Posterior vena cava (tissue), 2 donors: Measurements from ENCODE around the gene TAF15. TPM values are rescaled to one million over a fixed set of nuclear protein-coding genes. Genes with fewer than 3 reads are reported as not detected.
A peak's percentile ranks its signal among the peaks of the same experiment; 100 is the strongest.

Experiments
- DNase-seq: peaks from one replicate; pipeline ENCODE4 v3.0.0-alpha.2; 2020; ENCODE audit warnings: low spot score
- intact Hi-C, 2 donors: fragments of 100-400 bp; cut with DNase I; formaldehyde crosslinking; loops; one replicate each; pipeline versions ENCODE4 v1.14.1 to v1.14.2; 2022 to 2023
- long read RNA-seq, 2 donors: library from polyadenylated mRNA; unstranded; transcript quantifications; one replicate each; pipeline ENCODE4 v2.0.0, GENCODE V29; 2020 to 2021
- total RNA-seq, 2 donors: library from RNA; stranded (reverse); fragmentation: NEBNext Ultra II Directional; extraction: Animal tissue kit (Norgen Biotek cat#: 25700); gene quantifications; one replicate each; pipeline ENCODE4 v1.2.1, GENCODE V29; 2021
- donor health status: DM: yes; HTN: yes; CAD: no.
- donor health status: DM: yes; HTN: yes; CAD: no.

The TAF15 gene
- total RNA-seq, result 100 to 1,000 TPM; 121 to 129 TPM
- long read RNA-seq, donor 1, partial matches to known transcripts, result 1 of 4 reads
- long read RNA-seq, donor 1, other reads (novel, unspliced or antisense), result 3 of 4 reads
- long read RNA-seq, donor 2, partial matches to known transcripts, result 1 of 7 reads
- long read RNA-seq, donor 2, other reads (novel, unspliced or antisense), result 4 of 7 reads

DNA sequence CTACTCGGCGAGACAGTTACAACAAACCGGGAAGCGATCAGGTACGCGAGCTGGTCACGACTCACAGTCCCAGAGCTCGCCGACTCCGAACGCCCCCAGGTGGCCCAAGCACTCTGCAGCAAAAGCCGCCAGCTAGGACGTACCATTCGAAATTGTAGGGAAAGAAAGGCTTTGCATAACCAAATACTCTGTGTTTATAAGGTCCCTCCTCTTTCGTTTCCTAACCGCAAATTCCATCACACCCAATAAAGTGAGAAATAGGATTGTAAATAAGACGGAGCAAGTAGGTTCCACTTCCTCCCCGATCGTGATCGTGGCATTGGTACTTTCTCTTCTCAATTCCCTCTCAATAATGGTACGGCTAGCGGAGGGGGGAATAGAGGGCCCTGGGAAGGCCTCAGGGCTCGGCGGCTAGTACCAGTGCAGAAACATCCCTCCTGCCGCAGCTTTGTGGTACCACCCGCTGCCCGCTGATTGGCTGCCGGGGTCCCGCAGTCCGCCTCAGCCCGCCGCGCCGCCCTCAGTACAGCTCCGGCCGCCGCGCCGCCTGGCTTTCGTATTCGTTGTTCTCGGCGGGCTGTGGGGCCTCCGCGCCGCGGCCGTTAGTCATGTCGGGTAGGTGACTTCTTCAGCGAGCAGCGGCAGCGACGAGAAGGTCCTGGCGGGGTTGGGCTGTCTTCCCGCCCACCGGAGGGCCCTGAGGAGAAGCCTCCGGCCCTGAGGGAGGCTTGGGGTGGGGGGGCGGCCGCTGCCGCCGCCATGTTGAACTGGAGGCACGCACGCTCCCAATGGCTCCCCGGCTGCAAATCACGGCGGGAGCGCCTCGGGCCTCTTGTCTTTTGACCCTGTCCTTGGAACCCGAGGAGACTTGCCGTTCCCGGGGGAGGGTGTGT, at the start of gene TAF15:
TSS of gene TAF15 (plus strand) at position 523 of the 893 bp plus-strand sequence. CDS start at position 609, 86 bp downstream.
- intact Hi-C loops, result loop anchor here in 1 of 2 donors (10.0 kb wide), 1 partner anchor 224 kb away; the partner anchor contains the start of gene AP2B1
- DNase-seq, result peak; percentile 98

DNA sequence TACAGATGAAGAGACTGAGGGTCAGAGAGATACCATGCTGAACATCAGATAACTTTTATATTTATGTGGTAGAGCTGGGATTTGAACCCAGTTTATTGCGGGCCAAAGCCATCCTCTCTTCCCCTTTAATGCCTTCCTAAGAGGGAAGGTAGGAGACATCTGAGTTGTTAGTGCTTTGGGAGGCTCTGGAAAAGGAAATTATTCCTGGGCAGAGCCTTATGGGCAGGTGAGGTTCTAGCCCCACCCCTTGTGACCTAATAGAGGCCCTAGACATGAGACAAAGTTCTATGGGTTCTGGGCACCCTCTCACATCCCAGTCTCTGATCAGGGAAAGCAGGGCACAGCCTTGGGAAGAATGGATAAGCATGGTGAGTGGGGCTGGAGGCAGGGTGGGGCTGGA, 48.7 kb upstream of the TAF15 start, which contains the start of gene C17orf50:
TSS of gene C17orf50 (plus strand) at position 301 of the 400 bp plus-strand sequence. CDS start at position 356, 55 bp downstream.
- intact Hi-C loops, result no loop called here
- no peak for DNase-seq

DNA sequence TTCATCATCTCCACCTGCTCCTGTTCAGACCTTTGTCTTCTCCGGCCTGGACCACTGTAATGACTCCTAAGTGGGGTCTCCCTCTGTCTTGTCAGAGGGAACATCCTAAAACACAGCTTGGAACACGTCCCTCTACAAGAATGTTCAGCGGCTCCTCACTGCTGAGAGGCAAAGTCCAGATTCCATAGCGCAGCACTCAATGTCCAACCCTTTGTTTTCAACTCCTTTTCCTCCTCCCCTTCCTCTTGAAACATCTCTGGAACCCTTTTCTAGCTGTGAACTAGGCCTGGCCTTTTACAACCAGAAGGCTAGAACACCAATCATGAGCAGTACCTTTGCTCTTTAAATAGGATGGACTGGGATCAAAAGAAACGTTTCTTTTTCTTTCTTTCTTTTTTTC, 47.7 kb upstream of the TAF15 start:
- no peak for DNase-seq
- intact Hi-C loops, result no loop called here

DNA sequence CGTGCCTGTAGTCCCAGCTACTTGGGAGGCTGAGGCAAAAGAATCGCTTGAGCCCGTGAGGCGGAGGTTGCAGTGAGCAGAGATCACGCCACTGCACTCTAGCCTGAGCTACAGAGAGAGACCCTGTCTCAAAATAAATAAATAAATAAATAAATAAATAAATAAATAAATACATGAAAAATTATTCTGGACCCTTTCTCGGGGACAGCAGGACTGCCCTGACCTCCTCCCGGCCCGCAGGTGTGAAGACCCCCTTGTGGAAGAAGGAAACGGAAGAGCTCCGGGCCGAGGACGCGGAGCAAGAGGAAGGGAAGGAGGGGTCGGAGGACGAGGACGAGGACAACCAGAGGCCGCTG, 45.5 kb upstream of the TAF15 start:
- intact Hi-C loops, result loop anchor here in 1 of 2 donors (2.0 kb wide), 1 partner anchor 41 kb away; no protein-coding TSS in a partner anchor
- no peak for DNase-seq

DNA sequence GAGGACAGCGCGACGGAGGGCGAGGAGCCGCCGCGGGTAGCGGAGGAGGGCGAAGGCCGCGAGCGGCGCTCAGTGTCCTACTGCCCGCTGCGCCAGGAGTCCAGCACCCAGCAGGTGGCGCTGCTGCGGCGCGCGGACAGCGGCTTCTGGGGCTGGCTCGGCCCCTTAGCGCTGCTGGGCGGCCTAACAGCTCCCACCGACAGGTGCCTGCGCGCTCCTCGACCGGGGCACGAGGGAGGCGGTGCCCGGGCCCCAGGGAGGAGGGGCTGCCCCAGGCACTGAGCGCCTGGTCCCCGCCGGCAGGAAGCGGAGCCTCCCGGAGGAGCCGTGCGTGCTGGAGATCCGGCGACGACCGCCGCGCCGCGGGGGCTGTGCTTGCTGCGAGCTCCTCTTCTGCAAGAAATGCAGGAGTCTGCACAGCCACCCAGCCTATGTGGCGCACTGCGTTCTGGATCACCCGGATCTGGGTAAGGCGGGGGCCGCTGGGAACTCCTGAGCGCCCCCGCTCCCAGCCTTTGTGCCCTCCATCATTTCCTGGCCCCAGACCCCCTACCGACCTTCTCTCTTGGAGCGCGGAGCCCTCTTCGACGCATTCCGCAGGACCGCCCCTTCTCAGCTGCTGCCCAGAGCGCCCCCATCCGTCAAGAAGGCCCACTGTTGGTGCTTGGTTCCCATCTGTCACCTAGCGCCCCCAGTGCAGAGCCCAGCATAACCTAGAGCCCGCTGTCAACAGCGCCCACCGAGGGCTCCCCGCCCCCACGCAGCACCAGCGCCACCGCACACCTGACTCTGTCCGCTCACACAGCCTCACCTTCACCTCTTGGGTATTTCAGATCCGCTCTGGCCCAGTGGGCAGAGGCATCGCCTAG, 44.9 kb upstream of the TAF15 start:
- intact Hi-C loops, result loop anchor here in 1 of 2 donors (2.0 kb wide), 1 partner anchor 40 kb away; no protein-coding TSS in a partner anchor

DNA sequence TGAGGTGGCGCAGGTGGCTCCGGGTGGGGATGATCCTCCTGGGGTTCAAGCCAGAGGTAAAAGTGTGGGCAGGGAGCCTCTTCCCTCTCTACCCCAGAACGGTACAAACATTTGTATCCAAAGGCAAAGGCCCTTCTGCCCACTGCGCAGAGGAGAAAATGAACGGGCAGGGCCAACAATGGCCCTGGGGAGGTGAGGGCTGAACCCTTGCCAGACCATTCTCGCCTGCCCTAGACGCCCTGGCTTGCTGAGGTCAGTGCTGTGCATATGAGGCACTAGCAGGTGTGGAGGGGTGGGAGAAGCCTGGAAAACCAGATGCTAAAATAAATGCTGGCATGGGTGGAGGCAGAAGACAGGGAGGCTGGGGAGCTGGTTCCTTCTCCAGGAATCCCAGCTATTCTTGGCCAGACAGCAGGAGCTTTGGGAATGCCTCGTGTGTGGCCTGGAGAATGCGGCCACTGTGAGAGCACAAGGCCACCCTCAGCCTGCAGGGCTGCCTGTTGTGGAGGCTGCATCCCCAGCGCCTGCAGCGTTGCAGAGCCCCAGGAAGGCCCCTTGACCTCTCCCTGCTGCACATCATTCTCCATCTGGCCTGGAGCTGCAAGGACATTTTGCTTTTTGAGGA, 44.1 kb upstream of the TAF15 start:
- intact Hi-C loops, result loop anchor here (2.0 to 5.0 kb wide), 2 partner anchors 37 to 40 kb away; no protein-coding TSS in a partner anchor
- no peak for DNase-seq

More for the DNA sequence above, 44.9 kb upstream of the TAF15 start:
- peak; percentile 95 for DNase-seq

DNA sequence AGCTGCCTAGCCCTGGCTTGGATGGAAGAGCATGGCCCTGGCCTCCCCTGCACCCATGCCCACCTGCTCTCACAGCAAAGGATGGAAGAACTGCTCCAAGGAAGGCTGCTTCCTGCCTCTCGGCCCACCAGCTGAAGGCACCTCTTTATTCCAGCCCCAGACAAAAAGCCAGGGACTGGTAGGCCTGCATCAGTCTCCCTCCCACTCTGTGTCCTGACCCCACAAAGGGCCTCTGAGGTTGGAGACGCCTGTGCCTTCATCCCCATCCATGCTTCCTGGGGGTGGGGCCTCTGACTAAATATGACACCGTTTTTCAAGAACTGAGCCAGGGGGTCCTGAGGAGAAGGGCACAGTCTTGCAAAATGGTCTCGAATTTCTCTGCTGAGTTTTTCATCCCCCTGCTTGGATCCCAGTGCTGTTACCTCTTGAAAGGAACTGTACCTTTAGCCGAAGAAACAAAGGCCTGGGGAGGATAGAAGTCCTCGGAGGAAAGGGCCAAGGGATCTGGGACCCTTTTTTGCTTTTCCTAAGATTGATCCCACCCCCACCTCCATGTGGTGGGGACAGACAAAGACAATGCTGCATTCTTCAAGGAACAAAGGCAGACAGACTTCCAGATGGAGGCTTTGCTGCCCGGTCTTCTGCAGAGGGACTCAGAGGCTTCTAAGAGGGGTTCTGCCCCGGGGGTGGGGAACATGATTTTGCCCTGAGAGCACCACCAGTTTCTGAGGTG, 43.4 kb upstream of the TAF15 start:
- DNase-seq, result no peak
- intact Hi-C loops, result loop anchor here (2.0 to 5.0 kb wide), 2 partner anchors 36 to 39 kb away; no protein-coding TSS in a partner anchor

DNA sequence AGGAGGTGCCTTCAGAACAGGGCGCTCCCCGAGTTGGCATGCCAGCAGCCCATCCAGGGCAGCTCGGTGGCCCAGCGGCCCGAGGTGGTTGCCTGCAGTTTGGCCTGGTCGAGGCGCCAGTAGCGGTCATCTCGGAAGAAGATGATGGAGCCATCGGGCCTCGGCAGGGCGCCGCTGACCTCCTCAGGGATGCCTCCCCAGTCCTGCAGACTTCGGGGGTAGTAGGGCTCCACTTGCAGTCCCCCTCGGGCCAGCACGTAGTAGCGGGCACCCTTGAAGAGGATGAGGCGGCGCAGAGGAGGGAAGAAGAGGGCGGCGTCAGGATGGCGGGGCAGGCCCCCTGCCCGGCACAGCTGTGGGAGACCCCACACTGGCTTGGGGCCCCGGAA, 42.8 kb upstream of the TAF15 start:
- intact Hi-C loops, result loop anchor here in 1 of 2 donors (5.0 kb wide), 1 partner anchor 36 kb away; no protein-coding TSS in a partner anchor
- no peak for DNase-seq

DNA sequence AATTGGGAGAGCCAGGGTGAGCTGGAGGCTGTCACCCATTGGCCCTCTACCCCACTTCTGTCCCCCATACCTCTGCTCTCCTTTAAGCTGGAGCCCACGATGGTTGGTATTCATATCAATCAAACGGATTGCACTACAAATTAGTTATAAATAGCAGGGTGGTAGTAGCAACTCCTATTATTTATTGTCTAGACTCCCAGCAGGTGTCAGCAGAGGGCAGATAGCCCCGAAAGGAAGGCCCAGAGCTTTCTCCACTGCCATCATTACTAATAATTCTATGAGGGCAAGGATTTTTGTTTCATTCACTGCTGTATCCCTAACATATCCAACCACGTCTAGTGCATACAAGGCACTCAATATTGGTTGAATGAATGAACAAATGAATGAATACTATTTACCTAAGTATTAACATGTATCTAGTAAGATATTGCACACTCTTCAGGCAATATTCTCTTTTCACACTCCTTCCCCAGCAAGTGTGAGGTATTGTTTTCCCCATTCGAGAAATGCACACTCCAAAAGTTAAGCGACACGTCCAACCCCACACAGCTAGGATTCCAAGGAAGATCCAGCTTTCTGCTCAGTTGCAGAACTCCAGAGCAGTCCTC, 42.3 kb upstream of the TAF15 start:
- no peak for DNase-seq
- intact Hi-C loops, result loop anchor here in 1 of 2 donors (5.0 kb wide), 1 partner anchor 35 kb away; no protein-coding TSS in a partner anchor

DNA sequence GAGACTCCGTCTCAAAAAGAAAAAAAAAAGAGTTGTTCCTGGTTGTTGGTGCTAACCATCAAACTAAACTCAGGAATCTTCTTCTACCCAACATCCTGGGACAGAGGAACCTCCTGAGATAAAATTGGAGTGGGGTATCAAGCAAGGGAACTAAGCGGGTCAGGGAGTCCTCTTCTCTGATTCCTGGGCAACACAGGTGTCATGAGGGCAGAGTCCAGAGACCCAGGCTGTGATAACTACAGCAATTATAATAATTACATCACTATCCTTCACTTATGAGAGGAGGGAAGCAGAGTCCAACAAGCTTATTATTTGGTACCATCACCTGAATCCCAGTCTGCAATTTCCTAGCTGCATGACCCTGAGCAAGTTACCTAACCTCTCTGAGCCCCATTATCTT, 40.5 kb upstream of the TAF15 start:
- intact Hi-C loops, result loop anchor here in 1 of 2 donors (5.0 kb wide), 1 partner anchor 34 kb away; no protein-coding TSS in a partner anchor
- DNase-seq, result no peak

DNA sequence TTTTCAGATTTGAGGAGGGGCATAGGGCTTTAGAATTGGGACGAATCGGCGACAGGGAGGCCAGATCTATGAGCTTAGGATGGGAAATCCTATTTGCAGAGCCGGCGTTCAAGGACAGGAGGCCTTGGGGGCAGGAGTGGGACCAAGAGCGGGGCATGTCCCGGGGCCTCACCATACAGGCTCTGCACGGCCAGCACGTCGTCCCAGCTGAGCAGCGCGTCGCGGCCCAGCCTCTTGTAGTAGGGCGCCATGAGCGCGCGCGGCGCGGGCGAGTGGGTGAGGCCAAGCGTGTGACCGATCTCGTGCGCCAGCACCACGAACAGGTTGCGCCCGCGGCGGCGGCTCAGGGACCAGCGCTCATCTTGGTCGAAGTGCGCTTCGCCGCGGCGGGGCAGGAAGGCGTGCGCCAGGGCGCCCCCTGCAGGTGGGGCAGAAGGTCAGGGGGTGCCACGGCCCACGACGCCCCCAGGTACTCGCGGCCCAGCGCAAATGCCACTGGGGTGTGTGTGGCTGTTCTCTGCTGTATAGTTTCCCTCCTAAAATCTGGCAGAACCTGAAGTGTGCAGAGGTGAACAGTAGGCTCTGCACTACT, 39.3 kb upstream of the TAF15 start:
- intact Hi-C loops, result loop anchor here in 1 of 2 donors (5.0 kb wide), 1 partner anchor 32 kb away; no protein-coding TSS in a partner anchor
- DNase-seq, result no peak

DNA sequence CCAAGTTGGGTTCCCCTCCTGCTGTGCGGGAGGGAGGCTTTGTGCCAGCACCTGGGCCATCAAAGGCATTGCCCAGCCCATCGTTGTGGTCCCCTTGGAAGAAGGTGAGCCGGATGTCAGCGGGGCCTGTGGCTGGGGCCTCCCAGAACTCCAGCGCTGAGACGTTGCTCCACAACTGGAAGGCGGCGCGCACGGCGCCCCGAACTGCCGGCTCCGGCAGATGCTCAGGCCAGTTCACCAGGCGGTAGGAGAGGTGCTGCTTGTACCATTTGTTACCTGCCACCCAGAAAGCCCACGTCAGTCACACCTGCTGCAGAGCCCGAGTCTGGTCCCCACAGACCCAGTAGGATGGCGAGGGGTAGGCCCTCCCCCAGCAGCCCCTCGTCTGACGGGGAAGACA, 36.2 kb upstream of the TAF15 start:
- DNase-seq, result no peak
- intact Hi-C loops, result no loop called here

DNA sequence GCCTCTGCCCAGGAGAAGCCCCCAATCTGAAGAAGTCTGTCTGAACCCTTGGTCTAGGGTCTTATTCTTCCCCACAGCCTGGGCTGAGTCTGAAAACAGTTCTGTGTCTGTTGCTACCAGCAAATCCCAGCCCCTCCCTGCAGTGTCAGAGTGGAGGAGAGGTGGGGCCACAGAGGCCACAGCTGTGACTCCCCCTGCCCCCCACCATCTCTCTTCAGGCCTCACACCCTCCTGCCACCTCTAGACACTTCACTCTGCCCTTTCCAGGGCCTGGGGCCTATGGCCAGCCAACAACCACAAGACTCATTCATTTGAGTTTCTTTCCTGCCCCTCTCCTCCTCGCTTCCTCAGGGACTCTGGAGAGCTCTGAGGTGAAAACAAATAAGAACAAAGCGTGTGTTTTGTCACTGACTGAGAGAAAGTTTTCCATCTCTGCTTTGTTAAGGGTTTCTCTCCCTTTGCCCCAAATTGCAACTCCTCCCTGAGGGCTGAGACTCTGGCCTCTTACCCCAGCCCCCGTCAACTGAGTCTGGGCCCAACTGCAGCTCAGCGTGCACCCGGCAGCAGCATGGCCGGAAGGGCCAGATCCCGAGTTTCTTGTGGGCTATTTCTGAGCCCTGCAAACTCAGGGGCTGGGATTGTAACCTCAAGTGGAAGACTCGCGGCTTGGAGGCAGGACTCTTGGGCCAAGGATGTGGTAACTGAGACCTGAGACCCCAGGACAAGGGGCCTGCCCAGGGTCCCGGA, 35.4 kb upstream of the TAF15 start:
- intact Hi-C loops, result no loop called here
- no peak for DNase-seq

DNA sequence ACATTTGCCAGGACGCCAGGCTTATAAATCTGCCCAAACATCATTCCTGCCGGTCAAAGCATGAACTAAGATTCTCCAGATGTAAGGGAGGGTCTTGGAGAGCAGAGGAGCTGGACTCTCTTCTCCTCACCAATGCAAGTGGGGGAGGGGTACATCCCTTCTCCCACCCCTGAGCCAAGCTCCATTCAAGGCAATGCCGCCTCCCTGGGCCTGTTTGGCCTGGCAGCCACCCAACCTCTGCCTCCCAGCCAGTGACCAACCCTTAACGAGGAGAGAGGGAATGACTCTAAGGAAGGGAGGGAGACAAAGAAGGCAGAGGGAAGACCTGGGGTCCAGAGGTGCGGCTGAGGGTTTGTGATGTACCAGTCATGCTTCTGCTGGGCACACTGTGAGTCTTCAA, 34.8 kb upstream of the TAF15 start:
- DNase-seq, result peak; percentile 87
- intact Hi-C loops, result no loop called here

DNA sequence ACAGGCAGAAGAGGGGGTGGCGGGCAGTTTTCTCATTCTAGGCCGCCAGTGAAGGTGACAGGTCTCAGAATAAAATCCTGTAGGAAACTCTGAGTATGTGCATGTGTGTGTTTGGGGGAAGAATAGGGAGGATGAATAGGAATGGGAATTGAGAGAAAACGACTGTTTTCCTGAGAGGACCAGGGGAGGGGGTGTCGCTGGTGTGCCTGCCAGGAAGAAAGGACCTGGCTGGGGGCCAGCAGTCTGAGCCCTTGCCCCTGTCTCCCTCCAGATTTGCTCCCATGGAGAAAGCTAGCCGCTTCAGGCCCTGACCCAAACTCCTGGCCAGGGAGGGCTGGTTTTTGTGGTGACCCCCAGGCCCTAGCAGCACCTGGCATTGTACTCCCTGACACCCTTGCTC, 34.2 kb upstream of the TAF15 start:
- intact Hi-C loops, result no loop called here
- DNase-seq, result no peak

DNA sequence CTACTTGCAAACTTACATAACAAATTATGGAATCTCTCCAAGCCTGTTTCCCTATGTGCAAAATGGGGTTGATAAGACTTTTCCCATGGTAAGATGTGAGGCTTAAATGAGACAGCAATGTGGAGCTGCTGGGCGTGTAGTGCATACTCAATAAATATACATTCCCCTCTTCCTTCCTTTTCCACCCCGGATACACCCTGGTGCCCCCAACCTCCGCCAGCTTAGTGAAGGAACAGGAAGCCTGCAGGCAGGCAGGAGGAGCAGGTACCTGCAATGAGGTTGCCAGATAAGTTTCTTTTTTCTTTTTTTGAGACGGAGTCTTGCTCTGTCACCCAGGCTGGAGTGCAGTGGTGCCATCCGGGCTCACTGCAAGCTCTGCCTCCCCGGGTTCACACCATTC, 33.7 kb upstream of the TAF15 start:
- intact Hi-C loops, result no loop called here

More for the DNA sequence above, 33.7 kb upstream of the TAF15 start:
- no peak for DNase-seq
